ENCODE results near the gene EIF1AD. TPM values are rescaled to one million over a fixed set of nuclear protein-coding genes. Genes with fewer than 3 reads are reported as not detected.

The EIF1AD gene
- total RNA-seq, 4 donors from 2014 or later = 29.3 to 35.0 (median 30.7) TPM

GRCh38 chr11:66020618-66021357 lies 18.8 kb upstream of the EIF1AD start:
- H3K27ac ChIP-seq = no peak overlapping the region
- WGBS, 2 donors (ENCODE audit: low coverage in 1 of 2) = 76 to 93% methylated on average over 6 to 11 of the region's 25 CpGs
- ATAC-seq = no peak

GRCh38 chr11:66020212-66020611 lies 18.3 kb upstream of the EIF1AD start:
- Histone ChIP-seq H3K4me1 (peaks cover 0 to 13% (median 6%) of the 10 kb centered on the region in 3 donors), H3K27ac (no peak overlapping the region), H3K27me3 (peaks cover 17% of the 10 kb centered on the region), H3K9me3 (no peaks in the 10 kb centered on the region), H3K4me3 (no peak overlapping the region), H3K36me3 (no peaks in the 10 kb centered on the region)
- TF ChIP-seq CTCF (IDR thresholded peaks at IDR 0.05) (no peak), POLR2AphosphoS5 (IDR thresholded peaks at IDR 0.05) (no peak), EP300 (IDR thresholded peaks at IDR 0.05) (no peak), POLR2A (IDR thresholded peaks at IDR 0.05) (no peak)
- WGBS, 2 donors (ENCODE audit: low coverage in 1 of 2) = 20 to 42% methylated on average over 2 of the region's 8 CpGs
- no peak for ATAC-seq

More at GRCh38 chr11:66020618-66021357, 18.8 kb upstream of the EIF1AD start:
- TF ChIP-seq POLR2A (IDR thresholded peaks at IDR 0.05) = no peak
- TF ChIP-seq EP300 (IDR thresholded peaks at IDR 0.05) = no peak
- no peak for TF ChIP-seq POLR2AphosphoS5 (IDR thresholded peaks at IDR 0.05)
- no peak for TF ChIP-seq CTCF (IDR thresholded peaks at IDR 0.05)
- no peaks in the 10 kb centered on the region for H3K36me3 ChIP-seq
- peaks cover 0 to 13% (median 6%) of the 10 kb centered on the region in 3 donors for H3K4me1 ChIP-seq
- H3K27me3 ChIP-seq = peaks cover 13% of the 10 kb centered on the region
- no peaks in the 10 kb centered on the region for H3K9me3 ChIP-seq
- H3K4me3 ChIP-seq = no peak overlapping the region

DNA sequence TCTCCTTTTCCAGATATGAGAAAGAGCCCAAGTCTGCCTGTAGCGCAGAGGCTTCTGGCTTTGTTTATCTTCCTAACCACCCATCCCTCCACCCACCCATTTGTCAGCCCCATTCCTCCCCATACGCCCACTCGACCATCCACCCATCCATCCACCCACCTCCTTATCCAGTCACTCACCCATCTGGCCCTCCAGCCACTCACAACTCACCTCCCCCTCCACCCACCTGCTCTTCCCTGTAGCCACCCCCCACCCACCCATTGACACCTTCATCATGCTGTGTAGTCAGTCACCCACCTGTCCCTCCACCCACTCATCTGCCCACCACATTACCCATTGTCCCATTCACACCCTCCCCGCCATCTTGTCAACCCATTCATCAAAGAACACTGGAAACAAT lies 15.4 kb upstream of the EIF1AD start:
- no peaks in the 10 kb centered on the region for H3K36me3 ChIP-seq
- no peak for ATAC-seq
- no peak overlapping the region for H3K4me3 ChIP-seq
- H3K27me3 ChIP-seq = peaks cover 33% of the 10 kb centered on the region
- 40 to 78% methylated on average over 1 to 3 of the region's 4 CpGs for WGBS, 2 donors (ENCODE audit: low coverage in 1 of 2)
- H3K9me3 ChIP-seq = no peaks in the 10 kb centered on the region
- H3K27ac ChIP-seq = no peak overlapping the region
- TF ChIP-seq POLR2A (IDR thresholded peaks at IDR 0.05) = no peak
- TF ChIP-seq CTCF (IDR thresholded peaks at IDR 0.05) = no peak
- TF ChIP-seq POLR2AphosphoS5 (IDR thresholded peaks at IDR 0.05) = no peak
- TF ChIP-seq EP300 (IDR thresholded peaks at IDR 0.05) = no peak
- peaks cover 0 to 8% (median under 1%) of the 10 kb centered on the region in 3 donors for H3K4me1 ChIP-seq

DNA sequence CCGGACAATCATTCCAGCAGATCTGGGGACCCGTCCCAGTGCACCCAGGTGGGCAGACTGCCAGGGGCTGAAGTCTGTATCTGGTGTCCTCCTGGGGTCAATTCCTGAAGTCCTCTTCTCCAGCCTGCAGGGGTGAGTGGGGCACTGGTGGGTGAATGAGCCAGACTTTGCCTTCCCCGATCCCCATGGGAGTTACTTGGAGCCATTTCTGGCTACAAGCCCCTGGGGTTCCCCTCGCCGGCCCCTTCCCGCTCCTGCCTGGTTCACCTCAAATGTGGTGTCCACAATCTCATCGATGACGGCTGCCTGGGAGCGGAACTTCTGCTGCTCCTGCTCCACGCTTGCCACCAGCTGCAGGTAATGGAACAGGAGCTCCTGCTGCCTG lies 14.8 kb upstream of the EIF1AD start:
- H3K9me3 ChIP-seq = no peaks in the 10 kb centered on the region
- H3K4me1 ChIP-seq = peaks cover 0 to 7% (median 0%) of the 10 kb centered on the region in 3 donors
- no CpG with 5 or more reads among the region's 10 CpGs for WGBS, 2 donors (ENCODE audit: low coverage in 1 of 2)
- no peaks in the 10 kb centered on the region for H3K36me3 ChIP-seq
- ATAC-seq = no peak
- peaks cover 38% of the 10 kb centered on the region for H3K27me3 ChIP-seq
- no peak overlapping the region for H3K4me3 ChIP-seq
- TF ChIP-seq EP300 (IDR thresholded peaks at IDR 0.05) (no peak), POLR2A (IDR thresholded peaks at IDR 0.05) (no peak), POLR2AphosphoS5 (IDR thresholded peaks at IDR 0.05) (no peak), CTCF (IDR thresholded peaks at IDR 0.05) (no peak)
- H3K27ac ChIP-seq = no peak overlapping the region
